Natural killer cell (primary cell): ENCODE data around the gene ACOX3. TPM values are rescaled to one million over a fixed set of nuclear protein-coding genes. Genes with fewer than 3 reads are reported as not detected.

Experiments used
- ATAC-seq, 3 donors: fragments of 150-1000 bp in 2 of 3; fragments of 200-7000 bp in 1 of 3; cut with Tn5 transposase; 1 replicate in 1 of 3; 2 replicates in 2 of 3; pipeline ENCODE4 v1.10.0; 2021; ENCODE audit warnings: mild to moderate bottlenecking in 2 of 3, moderate library complexity in 2 of 3
- DNase-seq, 2 donors: peaks; one replicate each; pipeline versions ENCODE4 v3.0.0 to v3.0.0-alpha.2; 2013 to 2021; ENCODE audit warnings: mixed read lengths in 1 of 2
- H3K27ac ChIP-seq: one replicate; pipeline ENCODE4 v1.5.1; 2013; ENCODE audit warnings: mild to moderate bottlenecking, low read length
- H3K27me3 ChIP-seq: one replicate; pipeline ENCODE4 v1.6.1; 2013; ENCODE audit warnings: low read length; ENCODE audit not compliant: control insufficient read depth, insufficient read depth
- H3K36me3 ChIP-seq: one replicate; pipeline ENCODE4 v1.6.1; 2013; ENCODE audit warnings: low read length; ENCODE audit not compliant: control insufficient read depth, insufficient read depth
- H3K4me1 ChIP-seq: one replicate; pipeline ENCODE4 v1.6.1; 2013; ENCODE audit warnings: low read length; ENCODE audit not compliant: control insufficient read depth, insufficient read depth
- H3K4me3 ChIP-seq: one replicate; pipeline ENCODE4 v1.5.1; 2013; ENCODE audit warnings: low read length
- H3K9me3 ChIP-seq: one replicate; pipeline ENCODE4 v1.6.1; 2013; ENCODE audit warnings: low read length; ENCODE audit not compliant: control insufficient read depth, insufficient read depth
- H3K27ac Mint-ChIP-seq, 2 donors: one replicate each; pipeline ENCODE4 v1.8.0; 2022; ENCODE audit warnings: mild to moderate bottlenecking in 2 of 2, mixed read lengths in 2 of 2, moderate library complexity in 1 of 2
- H3K27me3 Mint-ChIP-seq, 2 donors: one replicate each; pipeline ENCODE4 v1.8.0; 2022; ENCODE audit warnings: low read depth in 2 of 2, mixed read lengths in 2 of 2
- H3K36me3 Mint-ChIP-seq: one replicate; pipeline ENCODE4 v1.8.0; 2022; ENCODE audit warnings: mixed read lengths
- H3K4me1 Mint-ChIP-seq, 2 donors: one replicate each; pipeline ENCODE4 v1.8.0; 2022; ENCODE audit warnings: mixed read lengths in 2 of 2
- H3K4me3 Mint-ChIP-seq: one replicate; pipeline ENCODE4 v1.8.0; 2022; ENCODE audit warnings: mild to moderate bottlenecking, moderate library complexity, mixed read lengths
- H3K9me3 Mint-ChIP-seq, 2 donors: one replicate each; pipeline ENCODE4 v1.8.0; 2022; ENCODE audit warnings: mixed read lengths in 2 of 2
- CTCF ChIP-seq: fragments of 200-600 bp; IDR thresholded peaks from one replicate; pipeline ENCODE4 v1.8.0; 2022; ENCODE audit warnings: antibody characterized with exemption
- WGBS: methylation state at CpG from one replicate; pipeline ENCODE4 v1.1.7; 2013; ENCODE audit warnings: missing lambda C conversion rate; ENCODE audit not compliant: insufficient coverage; 5-methylcytosine and 5-hydroxymethylcytosine counted together
- intact Hi-C: fragments of 100-400 bp; cut with micrococcal nuclease; formaldehyde crosslinking; loops from one replicate; pipeline ENCODE4 v1.14.2; 2022
- total RNA-seq, 4 donors: library from RNA; stranded (reverse); fragments of 120-200 nt in 1 of 4; gene quantifications; one replicate each; pipeline versions ENCODE4 v1.2.3 to v1.2.4, GENCODE V29; 2013 to 2022

Gene ACOX3
- total RNA-seq, 3 donors from 2014 or later (not counting 1 experiment from before 2014, with no cell fraction given) = 12.4 to 18.3 (median 15.4) TPM

- H3K9me3 ChIP-seq = no peaks in the 10 kb centered on the region
- Mint-ChIP-seq H3K4me1 (peaks cover 54 to 63% of the 10 kb centered on the region in 2 donors), H3K27ac (peak overlapping the region in 1 of 2 donors; percentile 23), H3K4me3 (peak overlapping the region; percentile 99), H3K27me3 (no peaks in the 10 kb centered on the region), H3K9me3 (peaks cover 0 to 3% of the 10 kb centered on the region in 2 donors), H3K36me3 (no peaks in the 10 kb centered on the region)
- TF ChIP-seq CTCF = no peak
- H3K27ac ChIP-seq = no peak overlapping the region
- no peak overlapping the region for H3K4me3 ChIP-seq
- 96% methylated on average over 10 of the region's 10 CpGs for WGBS
- intact Hi-C loops = no loop called here
- no peak for DNase-seq
- no peaks in the 10 kb centered on the region for H3K27me3 ChIP-seq
- H3K36me3 ChIP-seq = peaks cover 6% of the 10 kb centered on the region
- H3K4me1 ChIP-seq = peaks cover 28% of the 10 kb centered on the region
- no peak for ATAC-seq
Measured at GRCh38 chr4:8442596-8443358, 2.3 kb upstream of the ACOX3 start.

- DNase-seq (no peak), ATAC-seq (no peak)
- Histone ChIP-seq H3K4me1 (peaks cover 28% of the 10 kb centered on the region), H3K27ac (no peak overlapping the region), H3K9me3 (no peaks in the 10 kb centered on the region), H3K4me3 (peak overlapping the region; percentile 90), H3K36me3 (no peaks in the 10 kb centered on the region), H3K27me3 (no peaks in the 10 kb centered on the region)
- intact Hi-C loops = no loop called here
- no peak for TF ChIP-seq CTCF
- WGBS = 72% methylated on average over 17 of the region's 17 CpGs
- H3K27me3 Mint-ChIP-seq = no peaks in the 10 kb centered on the region
- H3K27ac Mint-ChIP-seq = peak overlapping the region; percentile 99
- H3K4me3 Mint-ChIP-seq = peak overlapping the region; percentile 99
- peaks cover 0 to 3% of the 10 kb centered on the region in 2 donors for H3K9me3 Mint-ChIP-seq
- H3K36me3 Mint-ChIP-seq = no peaks in the 10 kb centered on the region
- peaks cover 61 to 72% of the 10 kb centered on the region in 2 donors for H3K4me1 Mint-ChIP-seq
Measured at GRCh38 chr4:8441499-8442091, 1.1 kb upstream of the ACOX3 start.

GRCh38 chr4:8439914-8440491, 520 bp downstream of the ACOX3 start:
- Mint-ChIP-seq H3K27ac (peak overlapping the region; percentile 99), H3K9me3 (peaks cover 0 to 3% of the 10 kb centered on the region in 2 donors), H3K4me3 (peak overlapping the region; percentile 99), H3K4me1 (peaks cover 68 to 78% of the 10 kb centered on the region in 2 donors), H3K36me3 (no peaks in the 10 kb centered on the region), H3K27me3 (no peaks in the 10 kb centered on the region)
- H3K27me3 ChIP-seq = no peaks in the 10 kb centered on the region
- H3K36me3 ChIP-seq = no peaks in the 10 kb centered on the region
- no peaks in the 10 kb centered on the region for H3K9me3 ChIP-seq
- peaks cover 42% of the 10 kb centered on the region for H3K4me1 ChIP-seq
- H3K27ac ChIP-seq = peak overlapping the region; percentile 98
- peak; percentile 32 to 46 (median 43) for ATAC-seq
- peak overlapping the region; percentile 90 for H3K4me3 ChIP-seq
- intact Hi-C loops = loop anchor here (1.0 kb wide), 2 partner anchors 12 to 31 kb away; no protein-coding TSS in a partner anchor
- WGBS = 24% methylated on average over 12 of the region's 12 CpGs
- TF ChIP-seq CTCF = no peak
- no peak for DNase-seq
